WERI-Rb-1 (cell line): ENCODE data around the gene UFM1.

Source experiments
- DNase-seq: peaks from one replicate; pipeline ENCODE4 v3.0.0-alpha.2; 2020
- H3K27ac ChIP-seq: fragments of 250-450 bp; sonication (Bioruptor Pico); 2 replicates; pipeline ENCODE4 v1.5.1; 2020; ENCODE audit warnings: mild to moderate bottlenecking, moderate library complexity
- H3K27me3 ChIP-seq: fragments of 250-450 bp; sonication (Bioruptor Pico); 2 replicates; pipeline ENCODE4 v1.5.1; 2021; ENCODE audit warnings: mild to moderate bottlenecking, low read depth, moderate library complexity; ENCODE audit not compliant: insufficient read depth, severe bottlenecking
- H3K36me3 ChIP-seq: fragments of 250-450 bp; sonication (Bioruptor Pico); 2 replicates; pipeline ENCODE4 v1.5.1; 2020; ENCODE audit warnings: mild to moderate bottlenecking, moderate library complexity
- H3K4me3 ChIP-seq: 2 replicates; pipeline ENCODE4 v1.5.1; 2011; ENCODE audit warnings: low read depth, mild to moderate bottlenecking, control low read depth, low read length
- H3K9me3 ChIP-seq: fragments of 250-450 bp; sonication (Bioruptor Pico); 2 replicates; pipeline ENCODE4 v1.5.1; 2021; ENCODE audit warnings: mild to moderate bottlenecking, moderate library complexity; ENCODE audit not compliant: severe bottlenecking
- CTCF ChIP-seq: IDR thresholded peaks from 2 replicates; pipeline ENCODE4 v1.5.1; 2011; ENCODE audit warnings: low read depth, mild to moderate bottlenecking, control low read depth, inconsistent platforms, low read length

UFM1 gene

GRCh38 chr13:38394777-38395496 is 45.3 kb downstream of the UFM1 start:
- DNase-seq, result no peak
- Histone ChIP-seq H3K27me3 (no peaks in the 10 kb centered on the region), H3K27ac (no peak overlapping the region), H3K4me3 (no peak overlapping the region), H3K9me3 (no peaks in the 10 kb centered on the region), H3K36me3 (no peaks in the 10 kb centered on the region)
- TF ChIP-seq CTCF, result no peak

GRCh38 chr13:38395497-38395788 is 45.8 kb downstream of the UFM1 start:
- no peak overlapping the region for H3K27ac ChIP-seq
- H3K27me3 ChIP-seq, result no peaks in the 10 kb centered on the region
- TF ChIP-seq CTCF, result no peak
- no peaks in the 10 kb centered on the region for H3K36me3 ChIP-seq
- H3K4me3 ChIP-seq, result no peak overlapping the region
- no peaks in the 10 kb centered on the region for H3K9me3 ChIP-seq
- DNase-seq, result no peak

- H3K9me3 ChIP-seq, result no peaks in the 10 kb centered on the region
- H3K4me3 ChIP-seq, result no peak overlapping the region
- H3K36me3 ChIP-seq, result no peaks in the 10 kb centered on the region
- no peaks in the 10 kb centered on the region for H3K27me3 ChIP-seq
- no peak overlapping the region for H3K27ac ChIP-seq
- no peak for DNase-seq
- no peak for TF ChIP-seq CTCF
Measured at GRCh38 chr13:38398711-38399493, 49.3 kb downstream of the UFM1 start.

- Histone ChIP-seq H3K27me3 (no peaks in the 10 kb centered on the region), H3K27ac (no peak overlapping the region), H3K9me3 (no peaks in the 10 kb centered on the region), H3K4me3 (no peak overlapping the region), H3K36me3 (no peaks in the 10 kb centered on the region)
- DNase-seq, result no peak
- no peak for TF ChIP-seq CTCF
Measured at GRCh38 chr13:38399535-38399934, 49.9 kb downstream of the UFM1 start.

GRCh38 chr13:38401276-38401675 is 51.6 kb downstream of the UFM1 start:
- no peak for TF ChIP-seq CTCF

More at GRCh38 chr13:38401276-38401675, 51.6 kb downstream of the UFM1 start:
- no peaks in the 10 kb centered on the region for H3K27me3 ChIP-seq
- H3K4me3 ChIP-seq, result no peak overlapping the region
- H3K9me3 ChIP-seq, result no peaks in the 10 kb centered on the region
- DNase-seq, result no peak
- no peaks in the 10 kb centered on the region for H3K36me3 ChIP-seq
- H3K27ac ChIP-seq, result no peak overlapping the region
